ENCODE results near the gene ADK.
"Not testable (repeated sequence)": the region's sequence is repeated elsewhere in the genome, so short reads cannot be mapped to it uniquely, and the experiment has no call there.

ADK gene

GRCh38 chr10:74177140-74177677 lies 26.2 kb downstream of the ADK start:
- no peaks in the 10 kb centered on the region for H4K20me1 ChIP-seq
- peaks cover 40% of the 10 kb centered on the region for H3K4me1 ChIP-seq
- no peaks in the 10 kb centered on the region for H3K9me3 ChIP-seq
- no peak for TF ChIP-seq Cebpa-rat (IDR thresholded peaks at IDR 0.05)
- no peaks in the 10 kb centered on the region for H3K36me3 ChIP-seq
- peak overlapping the region; percentile 89 for H3K27ac ChIP-seq
- peak overlapping the region; percentile 87 for H3K4me2 ChIP-seq
- peak overlapping the region; percentile 77 for H3K4me3 ChIP-seq
- peak overlapping the region; percentile 84 for H3K9ac ChIP-seq
- no peaks in the 10 kb centered on the region for H3K27me3 ChIP-seq

DNA sequence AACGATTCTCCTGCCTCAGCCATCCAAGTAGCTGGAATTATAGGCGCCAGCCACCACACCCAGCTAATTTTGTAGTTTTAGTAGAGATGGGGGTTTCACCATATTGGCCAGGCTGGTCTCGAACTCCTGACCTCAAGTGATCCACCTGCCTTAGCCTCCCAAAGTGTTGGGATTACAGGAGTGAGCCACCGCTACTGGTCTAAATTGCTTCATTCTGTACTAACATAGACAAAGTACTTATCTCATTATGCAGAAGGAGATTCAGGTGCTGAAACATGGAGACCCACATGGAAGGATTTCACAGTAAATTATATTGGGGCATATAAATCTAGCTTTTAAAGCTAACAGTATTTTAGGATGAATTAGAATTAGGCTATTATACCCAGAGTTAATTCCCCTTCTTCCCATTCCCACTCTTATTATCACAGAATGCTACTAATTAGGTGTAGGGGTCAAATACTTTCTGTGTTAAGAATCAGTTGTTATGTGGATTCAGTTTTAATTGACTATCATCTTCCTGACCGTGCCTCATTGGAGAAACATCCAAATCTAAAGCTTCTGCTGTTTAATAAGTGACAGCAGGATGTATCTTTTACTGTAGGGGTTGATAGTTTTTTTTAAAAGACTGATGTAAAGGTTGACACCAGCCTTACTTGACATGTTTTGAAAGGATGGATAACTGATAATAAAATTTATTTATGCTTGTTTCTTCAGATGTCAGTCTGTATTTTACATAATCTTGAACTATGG lies 27.2 kb downstream of the ADK start:
- peak overlapping the region; percentile 87 for H3K4me2 ChIP-seq
- no peak overlapping the region for H3K4me3 ChIP-seq

GRCh38 chr10:74179111-74179710 lies 28.2 kb downstream of the ADK start:
- H3K9me3 ChIP-seq: no peaks in the 10 kb centered on the region
- no peaks in the 10 kb centered on the region for H4K20me1 ChIP-seq
- no peak overlapping the region for H3K4me3 ChIP-seq
- H3K9ac ChIP-seq: no peak overlapping the region
- H3K36me3 ChIP-seq: 0 out of 2 replicates have a peak, but pooled peaks cover 4% of the 10 kb centered on the region
- peak overlapping the region; percentile 87 for H3K4me2 ChIP-seq
- H3K27ac ChIP-seq: no peak overlapping the region
- H3K4me1 ChIP-seq: peaks cover 40% of the 10 kb centered on the region
- H3K27me3 ChIP-seq: no peaks in the 10 kb centered on the region
- TF ChIP-seq Cebpa-rat (IDR thresholded peaks at IDR 0.05): no peak

More for the DNA sequence above, 27.2 kb downstream of the ADK start:
- TF ChIP-seq Cebpa-rat (IDR thresholded peaks at IDR 0.05): no peak
- no peak overlapping the region for H3K9ac ChIP-seq
- no peaks in the 10 kb centered on the region for H4K20me1 ChIP-seq
- H3K4me1 ChIP-seq: peaks cover 40% of the 10 kb centered on the region
- no peaks in the 10 kb centered on the region for H3K9me3 ChIP-seq
- 0 out of 2 replicates have a peak, but pooled peaks cover 1% of the 10 kb centered on the region for H3K36me3 ChIP-seq
- no peaks in the 10 kb centered on the region for H3K27me3 ChIP-seq
- no peak overlapping the region for H3K27ac ChIP-seq

DNA sequence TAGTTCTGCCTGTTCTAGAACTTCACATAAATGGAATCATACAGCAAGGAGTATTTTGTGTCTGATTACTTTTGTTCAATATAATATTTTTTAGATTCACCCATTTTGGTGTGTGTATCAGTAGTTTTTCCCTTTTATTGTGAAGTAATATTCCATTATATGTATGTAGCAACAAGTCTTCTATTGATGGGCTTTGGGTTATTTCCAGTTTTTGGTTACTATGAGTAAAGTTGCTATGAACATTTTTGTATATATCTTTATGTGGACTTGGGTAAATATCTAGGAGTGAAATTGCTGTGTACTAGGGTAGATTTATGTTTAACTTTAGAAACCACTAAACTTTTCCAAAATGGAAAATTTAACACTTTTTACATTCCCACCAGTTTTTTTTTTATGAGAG lies 35.7 kb downstream of the ADK start:
- no peak overlapping the region for H3K4me2 ChIP-seq
- peaks cover 23% of the 10 kb centered on the region for H3K4me1 ChIP-seq

DNA sequence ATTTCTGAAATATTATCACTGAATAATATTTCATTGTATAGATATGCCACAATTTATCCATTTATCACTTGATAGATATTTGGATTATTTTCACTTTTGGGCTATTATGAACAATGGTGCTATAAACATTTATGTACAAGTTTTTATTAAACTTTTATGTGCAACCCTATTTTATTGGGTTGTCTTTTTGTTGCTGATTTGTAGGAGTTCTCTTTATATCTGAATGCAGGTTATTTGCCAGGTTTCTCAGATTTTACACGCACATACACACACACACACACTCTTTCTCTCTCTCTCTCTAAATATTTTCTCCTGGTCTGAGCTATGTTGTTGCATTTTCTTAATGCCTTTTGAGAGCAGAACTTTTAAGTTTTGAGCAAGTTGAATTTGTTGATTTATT lies 36.2 kb downstream of the ADK start:
- H3K9me3 ChIP-seq: no peaks in the 10 kb centered on the region
- no peak overlapping the region for H3K4me3 ChIP-seq
- H3K9ac ChIP-seq: no peak overlapping the region
- H3K36me3 ChIP-seq: 0 out of 2 replicates have a peak, but pooled peaks cover 4% of the 10 kb centered on the region
- no peaks in the 10 kb centered on the region for H3K27me3 ChIP-seq
- H3K27ac ChIP-seq: no peak overlapping the region
- H4K20me1 ChIP-seq: no peaks in the 10 kb centered on the region
- no peak for TF ChIP-seq Cebpa-rat (IDR thresholded peaks at IDR 0.05)
- no peak overlapping the region for H3K4me2 ChIP-seq
- H3K4me1 ChIP-seq: peaks cover 25% of the 10 kb centered on the region

More for the DNA sequence above, 35.7 kb downstream of the ADK start:
- no peaks in the 10 kb centered on the region for H3K9me3 ChIP-seq
- H3K27ac ChIP-seq: no peak overlapping the region
- H3K27me3 ChIP-seq: no peaks in the 10 kb centered on the region
- 0 out of 2 replicates have a peak, but pooled peaks cover 4% of the 10 kb centered on the region for H3K36me3 ChIP-seq
- no peak overlapping the region for H3K9ac ChIP-seq
- TF ChIP-seq Cebpa-rat (IDR thresholded peaks at IDR 0.05): no peak
- no peaks in the 10 kb centered on the region for H4K20me1 ChIP-seq
- no peak overlapping the region for H3K4me3 ChIP-seq

GRCh38 chr10:74188617-74189016 lies 37.6 kb downstream of the ADK start:
- H3K4me3 ChIP-seq, H3K9ac ChIP-seq, H3K27me3 ChIP-seq, H3K36me3 ChIP-seq, H4K20me1 ChIP-seq, H3K27ac ChIP-seq, H3K9me3 ChIP-seq, H3K4me2 ChIP-seq: not testable (repeated sequence)
- peaks cover 30% of the 10 kb centered on the region for H3K4me1 ChIP-seq

GRCh38 chr10:74189999-74190421 lies 39.0 kb downstream of the ADK start:
- peak overlapping the region; percentile 2; the same call in 1 of the 2 replicates for H3K9ac ChIP-seq

GRCh38 chr10:74190494-74190893 lies 39.5 kb downstream of the ADK start:
- H3K27ac ChIP-seq: peak overlapping the region; percentile 56
- peak overlapping the region; percentile 70 for H3K4me2 ChIP-seq
- H3K4me3 ChIP-seq: no peak overlapping the region
- no peaks in the 10 kb centered on the region for H3K27me3 ChIP-seq
- H3K4me1 ChIP-seq: peaks cover 30% of the 10 kb centered on the region
- no peaks in the 10 kb centered on the region for H3K9me3 ChIP-seq
- H4K20me1 ChIP-seq: no peaks in the 10 kb centered on the region
- no peak for TF ChIP-seq Cebpa-rat (IDR thresholded peaks at IDR 0.05)
- H3K9ac ChIP-seq: peak overlapping the region; percentile 2; the same call in 1 of the 2 replicates
- H3K36me3 ChIP-seq: no peaks in the 10 kb centered on the region

More at GRCh38 chr10:74189999-74190421, 39.0 kb downstream of the ADK start:
- no peaks in the 10 kb centered on the region for H3K27me3 ChIP-seq
- peak overlapping the region; percentile 70 for H3K4me2 ChIP-seq
- H3K36me3 ChIP-seq: no peaks in the 10 kb centered on the region
- H3K27ac ChIP-seq: peak overlapping the region; percentile 56
- no peak overlapping the region for H3K4me3 ChIP-seq
- H4K20me1 ChIP-seq: no peaks in the 10 kb centered on the region
- no peak for TF ChIP-seq Cebpa-rat (IDR thresholded peaks at IDR 0.05)
- peaks cover 30% of the 10 kb centered on the region for H3K4me1 ChIP-seq
- H3K9me3 ChIP-seq: no peaks in the 10 kb centered on the region

DNA sequence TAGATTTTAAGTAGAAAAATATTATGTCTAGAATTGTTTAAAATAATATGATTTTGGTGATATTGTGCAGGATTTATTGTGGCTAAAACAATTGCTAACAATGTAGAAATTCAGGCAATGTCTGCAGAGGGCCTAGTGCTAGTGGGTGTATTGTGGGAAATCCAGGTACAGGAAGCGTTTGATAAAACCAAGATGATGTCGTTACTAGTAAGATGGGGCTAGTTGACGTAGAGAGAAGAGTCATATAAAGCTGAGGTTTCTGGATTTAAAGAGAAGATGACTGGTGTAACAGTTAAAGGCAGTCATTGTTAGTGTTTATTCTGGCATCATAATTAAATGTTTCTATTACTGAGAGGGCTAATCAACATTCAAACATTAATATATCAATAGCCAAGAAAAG lies 43.5 kb downstream of the ADK start:
- Histone ChIP-seq H3K27ac (no peak overlapping the region), H3K4me2 (no peak overlapping the region), H3K36me3 (no peaks in the 10 kb centered on the region; the same call in 1 of the 2 replicates), H4K20me1 (peaks cover 7% of the 10 kb centered on the region; the same call in 1 of the 2 replicates), H3K4me1 (peaks cover 27% of the 10 kb centered on the region), H3K27me3 (no peaks in the 10 kb centered on the region), H3K9me3 (no peaks in the 10 kb centered on the region), H3K4me3 (no peak overlapping the region), H3K9ac (no peak overlapping the region)
- no peak for TF ChIP-seq Cebpa-rat (IDR thresholded peaks at IDR 0.05)

DNA sequence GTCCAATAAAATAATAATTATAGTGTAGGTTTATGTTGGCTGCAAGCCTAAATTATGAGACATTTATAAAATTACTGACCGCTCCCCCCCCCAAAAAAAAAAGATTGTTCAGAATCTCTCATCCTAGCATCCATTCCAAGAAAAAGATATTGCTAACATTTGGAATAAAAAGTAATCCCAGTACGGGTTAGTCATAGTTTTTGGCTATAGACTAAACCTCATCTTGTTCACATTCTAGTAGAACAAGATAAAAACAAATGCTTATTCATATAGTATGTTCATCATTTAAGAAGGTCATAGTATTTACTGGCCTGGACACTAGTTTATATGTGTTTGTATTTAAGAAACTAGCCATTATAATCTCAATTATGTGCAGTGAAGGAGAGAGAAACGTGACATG lies 44.0 kb downstream of the ADK start:
- Histone ChIP-seq H3K36me3 (no peaks in the 10 kb centered on the region; the same call in 1 of the 2 replicates), H3K4me3 (no peak overlapping the region), H4K20me1 (peaks cover 7% of the 10 kb centered on the region; the same call in 1 of the 2 replicates), H3K27me3 (no peaks in the 10 kb centered on the region), H3K4me2 (no peak overlapping the region), H3K4me1 (peaks cover 22% of the 10 kb centered on the region), H3K9me3 (no peaks in the 10 kb centered on the region), H3K27ac (no peak overlapping the region), H3K9ac (no peak overlapping the region)
- no peak for TF ChIP-seq Cebpa-rat (IDR thresholded peaks at IDR 0.05)
